Colonic mucosa (tissue), 4 donors: Measurements from ENCODE around the gene ZP2. TPM values are rescaled to one million over a fixed set of nuclear protein-coding genes. Genes with fewer than 3 reads are reported as not detected.

Experiments
- DNase-seq: peaks from one replicate; pipeline ENCODE4 v3.0.0-alpha.2; 2020
- H3K27ac ChIP-seq: fragments of 200-600 bp; one replicate; pipeline ENCODE4 v1.8.0; 2021
- H3K27me3 ChIP-seq: fragments of 200-600 bp; one replicate; pipeline ENCODE4 v1.8.0; 2021
- H3K36me3 ChIP-seq: fragments of 200-600 bp; one replicate; pipeline ENCODE4 v1.8.0; 2021
- H3K4me1 ChIP-seq: fragments of 200-600 bp; one replicate; pipeline ENCODE4 v1.8.0; 2021; ENCODE audit warnings: mild to moderate bottlenecking
- H3K4me3 ChIP-seq: fragments of 200-600 bp; one replicate; pipeline ENCODE4 v1.8.0; 2021
- H3K9ac ChIP-seq, 2 donors: one replicate each; pipeline ENCODE4 v1.7.0; 2013; ENCODE audit warnings: control low read depth in 2 of 2, low read depth in 2 of 2, low read length in 2 of 2
- H3K9me3 ChIP-seq: fragments of 200-600 bp; one replicate; pipeline ENCODE4 v1.8.0; 2021
- CTCF ChIP-seq: fragments of 200-600 bp; IDR thresholded peaks from one replicate; pipeline ENCODE4 v1.8.0; 2022; ENCODE audit warnings: antibody characterized with exemption, mild to moderate bottlenecking
- intact Hi-C: fragments of 100-400 bp; cut with DNase I; formaldehyde crosslinking; loops from one replicate; pipeline ENCODE4 v1.14.1; 2022
- total RNA-seq, 2 donors: library from RNA; stranded (reverse); fragmentation: NEBNext Ultra II Directional in 1 of 2; extraction: Animal tissue kit (Norgen Biotek cat#: 25700) in 1 of 2; gene quantifications; one replicate each; pipeline ENCODE4 v1.2.1, GENCODE V29; 2021
- donor health status: healthy.
- donor health status: DM: no; HTN: no; CAD: no.
- donor health status: DM: no; HTN: no; CAD: no.

The ZP2 gene
- total RNA-seq, 2 donors from 2014 or later = 0.25 to 0.27 TPM

- intact Hi-C loops = no loop called here
Measured at GRCh38 chr16:21192991-21193390, 18.4 kb downstream of the ZP2 start.

GRCh38 chr16:21190599-21190998, 20.8 kb downstream of the ZP2 start:
- no peak overlapping the region for H3K27ac ChIP-seq
- no peak overlapping the region for H3K9ac ChIP-seq
- H3K4me3 ChIP-seq = no peak overlapping the region
- H3K27me3 ChIP-seq = no peaks in the 10 kb centered on the region
- intact Hi-C loops = no loop called here
- no peaks in the 10 kb centered on the region for H3K9me3 ChIP-seq
- TF ChIP-seq CTCF = no peak
- H3K4me1 ChIP-seq = peaks cover 3% of the 10 kb centered on the region
- DNase-seq = no peak
- no peaks in the 10 kb centered on the region for H3K36me3 ChIP-seq

More at GRCh38 chr16:21192991-21193390, 18.4 kb downstream of the ZP2 start:
- Histone ChIP-seq H3K4me3 (no peak overlapping the region), H3K9me3 (no peaks in the 10 kb centered on the region), H3K9ac (peak overlapping the region in 1 of 2 donors; percentile 17), H3K27me3 (no peaks in the 10 kb centered on the region), H3K36me3 (no peaks in the 10 kb centered on the region), H3K4me1 (peaks cover 3% of the 10 kb centered on the region), H3K27ac (no peak overlapping the region)
- DNase-seq = no peak
- TF ChIP-seq CTCF = no peak

- H3K27ac ChIP-seq = no peak overlapping the region
- H3K4me3 ChIP-seq = no peak overlapping the region
- intact Hi-C loops = no loop called here
- no peaks in the 10 kb centered on the region for H3K36me3 ChIP-seq
- no peak for DNase-seq
- H3K4me1 ChIP-seq = peaks cover 3% of the 10 kb centered on the region
- H3K27me3 ChIP-seq = no peaks in the 10 kb centered on the region
- no peak overlapping the region for H3K9ac ChIP-seq
- no peaks in the 10 kb centered on the region for H3K9me3 ChIP-seq
- TF ChIP-seq CTCF = no peak
Measured at GRCh38 chr16:21190013-21190412, 21.4 kb downstream of the ZP2 start.

GRCh38 chr16:21189311-21189710, 22.1 kb downstream of the ZP2 start:
- Histone ChIP-seq H3K4me1 (peaks cover 3% of the 10 kb centered on the region), H3K9ac (no peak overlapping the region), H3K27ac (no peak overlapping the region), H3K27me3 (no peaks in the 10 kb centered on the region), H3K36me3 (no peaks in the 10 kb centered on the region), H3K4me3 (peak overlapping the region; percentile 23), H3K9me3 (no peaks in the 10 kb centered on the region)
- TF ChIP-seq CTCF = no peak
- intact Hi-C loops = loop anchor here (5.0 kb wide), 1 partner anchor 88 kb away; the partner anchor contains the start of gene CRYM
- no peak for DNase-seq

GRCh38 chr16:21186326-21186691, 25.1 kb downstream of the ZP2 start:
- DNase-seq = no peak
- no peak for TF ChIP-seq CTCF
- peak overlapping the region; percentile 36 for H3K27ac ChIP-seq
- H3K9me3 ChIP-seq = no peaks in the 10 kb centered on the region
- no peak overlapping the region for H3K4me3 ChIP-seq
- no peak overlapping the region for H3K9ac ChIP-seq
- H3K27me3 ChIP-seq = no peaks in the 10 kb centered on the region
- intact Hi-C loops = loop anchor here (2.0 to 5.0 kb wide), 2 partner anchors 91 to 114 kb away; partner anchors contain the start of gene CRYM
- H3K4me1 ChIP-seq = peaks cover 3% of the 10 kb centered on the region
- no peaks in the 10 kb centered on the region for H3K36me3 ChIP-seq
